ENCODE results near the gene TUT4. TPM values are rescaled to one million over a fixed set of nuclear protein-coding genes. Genes with fewer than 3 reads are reported as not detected.

TUT4 gene
- total RNA-seq, 1 donor from 2014 or later = 17.6 TPM

GRCh38 chr1:52503706-52504105 lies 49.2 kb downstream of the TUT4 start:
- TF ChIP-seq CTCF (IDR thresholded peaks at IDR 0.05; ENCODE audit: insufficient read depth, low read length, severe bottlenecking) = no peak
- Histone ChIP-seq H3K27me3 (ENCODE audit: control insufficient read depth, insufficient read depth, low read length) (no peaks in the 10 kb centered on the region), H3K36me3 (ENCODE audit: control insufficient read depth, insufficient read depth, low read length) (no peaks in the 10 kb centered on the region), H3K4me3 (ENCODE audit: low read depth, low read length) (no peak overlapping the region)
- no peak for DNase-seq (ENCODE audit: low read depth)
- FAIRE-seq = no peak

GRCh38 chr1:52502789-52503188 lies 50.1 kb downstream of the TUT4 start:
- no peak for TF ChIP-seq CTCF (IDR thresholded peaks at IDR 0.05; ENCODE audit: insufficient read depth, low read length, severe bottlenecking)
- Histone ChIP-seq H3K36me3 (ENCODE audit: control insufficient read depth, insufficient read depth, low read length) (no peaks in the 10 kb centered on the region), H3K4me3 (ENCODE audit: low read depth, low read length) (no peak overlapping the region), H3K27me3 (ENCODE audit: control insufficient read depth, insufficient read depth, low read length) (no peaks in the 10 kb centered on the region)
- FAIRE-seq (no peak), DNase-seq (ENCODE audit: low read depth) (no peak)

GRCh38 chr1:52487632-52488031 lies 65.3 kb downstream of the TUT4 start:
- no peak for TF ChIP-seq CTCF (IDR thresholded peaks at IDR 0.05; ENCODE audit: insufficient read depth, low read length, severe bottlenecking)
- no peak for DNase-seq (ENCODE audit: low read depth)
- FAIRE-seq = no peak

GRCh38 chr1:52482326-52483004 lies 70.4 kb downstream of the TUT4 start:
- DNase-seq (ENCODE audit: low read depth) (peak; percentile 65), FAIRE-seq (no peak)
- no peaks in the 10 kb centered on the region for H3K27me3 ChIP-seq (ENCODE audit: control insufficient read depth, insufficient read depth, low read length)
- TF ChIP-seq CTCF (IDR thresholded peaks at IDR 0.05; ENCODE audit: insufficient read depth, low read length, severe bottlenecking) = no peak
- peaks cover 3% of the 10 kb centered on the region for H3K36me3 ChIP-seq (ENCODE audit: control insufficient read depth, insufficient read depth, low read length)
- no peak overlapping the region for H3K4me3 ChIP-seq (ENCODE audit: low read depth, low read length)

More at GRCh38 chr1:52487632-52488031, 65.3 kb downstream of the TUT4 start:
- H3K36me3 ChIP-seq (ENCODE audit: control insufficient read depth, insufficient read depth, low read length) = no peaks in the 10 kb centered on the region
- H3K27me3 ChIP-seq (ENCODE audit: control insufficient read depth, insufficient read depth, low read length) = no peaks in the 10 kb centered on the region
- H3K4me3 ChIP-seq (ENCODE audit: low read depth, low read length) = no peak overlapping the region

- Histone ChIP-seq H3K4me3 (ENCODE audit: low read depth, low read length) (no peak overlapping the region), H3K36me3 (ENCODE audit: control insufficient read depth, insufficient read depth, low read length) (peaks cover 4% of the 10 kb centered on the region), H3K27me3 (ENCODE audit: control insufficient read depth, insufficient read depth, low read length) (no peaks in the 10 kb centered on the region)
- no peak for DNase-seq (ENCODE audit: low read depth)
- no peak for FAIRE-seq
- TF ChIP-seq CTCF (IDR thresholded peaks at IDR 0.05; ENCODE audit: insufficient read depth, low read length, severe bottlenecking) = no peak
These were observed 73.8 kb downstream of the TUT4 start for GRCh38 chr1:52479076-52479475.

GRCh38 chr1:52477876-52478275 lies 75.0 kb downstream of the TUT4 start:
- FAIRE-seq (no peak), DNase-seq (ENCODE audit: low read depth) (no peak)
- no peak for TF ChIP-seq CTCF (IDR thresholded peaks at IDR 0.05; ENCODE audit: insufficient read depth, low read length, severe bottlenecking)
- H3K27me3 ChIP-seq (ENCODE audit: control insufficient read depth, insufficient read depth, low read length) = no peaks in the 10 kb centered on the region
- H3K36me3 ChIP-seq (ENCODE audit: control insufficient read depth, insufficient read depth, low read length) = peaks cover 4% of the 10 kb centered on the region
- H3K4me3 ChIP-seq (ENCODE audit: low read depth, low read length) = no peak overlapping the region
